ENCODE data around the gene BICRA.

GRCh38 chr19:47695533-47696262, 86.8 kb downstream of the BICRA start:
- no peak for TF ChIP-seq CTCF (IDR thresholded peaks at IDR 0.05)
- no peak for TF ChIP-seq EZH2 (IDR thresholded peaks at IDR 0.05; ENCODE audit: borderline replicate concordance, insufficient read depth, low read depth, low read length, poor library complexity, severe bottlenecking)
